B cell (primary cell): ENCODE data around the gene LRCOL1. TPM values are rescaled to one million over a fixed set of nuclear protein-coding genes. Genes with fewer than 3 reads are reported as not detected.

Experiments used
- ATAC-seq: fragments of 200-7000 bp; cut with Tn5 transposase; one replicate; pipeline ENCODE4 v1.10.0; 2021; ENCODE audit warnings: low read depth, mild to moderate bottlenecking, moderate number of reproducible peaks, moderate library complexity
- CTCF ChIA-PET: fragments of 350-600 bp; sonication (Branson Sonifier 250); formaldehyde crosslinking; loops from one replicate; lab custom pipeline; 2021; ENCODE audit warnings: antibody characterized with exemption, inconsistent platforms; lab: Charles Lee
- POLR2A ChIA-PET: fragments of 350-600 bp; sonication (Branson Sonifier 250); formaldehyde crosslinking; loops from one replicate; lab custom pipeline; 2021; ENCODE audit warnings: antibody characterized with exemption; lab: Charles Lee
- DNase-seq: peaks from one replicate; pipeline ENCODE4 v3.0.0; 2013
- H2AFZ ChIP-seq: 2 replicates; pipeline ENCODE4 v1.6.1; 2012; ENCODE audit warnings: mild to moderate bottlenecking, low read depth, low read length; ENCODE audit not compliant: insufficient read depth, poor library complexity, severe bottlenecking
- H3K27ac ChIP-seq, 2 donors: 1 replicate in 1 of 2; 2 replicates in 1 of 2; pipeline ENCODE4 v1.5.1; 2012 to 2013; ENCODE audit warnings: low read length in 2 of 2, mild to moderate bottlenecking in 2 of 2, moderate library complexity in 1 of 2
- H3K27me3 ChIP-seq, 4 experiments: fragments of 200-600 bp in 1 of 4; sonication (generic) in 1 of 4; replicated peaks in 1 of 4; 1 replicate in 2 of 4; 2 replicates in 2 of 4; pipeline versions ENCODE4 v1.6.1 to v1.7.0; 2013 to 2016; ENCODE audit warnings: low read length in 3 of 4, mild to moderate bottlenecking in 2 of 4, mixed read lengths in 1 of 4, moderate library complexity in 1 of 4; ENCODE audit not compliant: insufficient read depth in 4 of 4, control insufficient read depth in 3 of 4; ENCODE audit errors: control extremely low read depth in 1 of 4
- H3K36me3 ChIP-seq, 2 experiments: replicated peaks in 1 of 2; 1 replicate in 1 of 2; 2 replicates in 1 of 2; pipeline versions ENCODE4 v1.6.1 to v1.7.1; 2013; ENCODE audit warnings: low read length in 1 of 2; ENCODE audit not compliant: insufficient read depth in 2 of 2, control insufficient read depth in 1 of 2; ENCODE audit errors: control extremely low read depth in 1 of 2, extremely low read depth in 1 of 2
- H3K4me1 ChIP-seq, 2 donors: fragments of 200-600 bp in 1 of 2; sonication (generic) in 1 of 2; 1 replicate in 1 of 2; 2 replicates in 1 of 2; pipeline versions ENCODE4 v1.5.1 to v1.6.1; 2013 to 2017; ENCODE audit warnings: low read length in 2 of 2; ENCODE audit not compliant: control insufficient read depth in 2 of 2, insufficient read depth in 2 of 2
- H3K4me2 ChIP-seq: replicated peaks from 2 replicates; pipeline ENCODE3; 2012; ENCODE audit warnings: mild to moderate bottlenecking, low read depth, low read length; ENCODE audit not compliant: poor library complexity, severe bottlenecking
- H3K4me3 ChIP-seq, 5 experiments: fragments of 200-600 bp in 1 of 5; sonication (generic) in 1 of 5; 1 replicate in 3 of 5; 2 replicates in 2 of 5; pipeline versions ENCODE4 v1.5.1 to v1.7.0; 2011 to 2016; ENCODE audit warnings: low read length in 4 of 5, mild to moderate bottlenecking in 4 of 5, low read depth in 2 of 5, control low read depth in 1 of 5, moderate library complexity in 1 of 5; ENCODE audit not compliant: insufficient read depth in 1 of 5; ENCODE audit errors: control extremely low read depth in 1 of 5, extremely low read depth in 1 of 5
- H3K79me2 ChIP-seq: fragments of 200-600 bp; sonication (generic); one replicate; pipeline ENCODE4 v1.6.0; 2016; ENCODE audit warnings: low read length; ENCODE audit not compliant: control insufficient read depth, insufficient read depth
- H3K9ac ChIP-seq: fragments of 200-600 bp; sonication (generic); 2 replicates; pipeline ENCODE4 v1.6.1; 2017; ENCODE audit warnings: mild to moderate bottlenecking, low read length, moderate library complexity
- H3K9me3 ChIP-seq, 3 donors: one replicate each; pipeline versions ENCODE4 v1.6.1 to v1.7.1; 2013; ENCODE audit warnings: low read length in 2 of 3; ENCODE audit not compliant: control insufficient read depth in 2 of 3, insufficient read depth in 1 of 3; ENCODE audit errors: control extremely low read depth in 1 of 3
- H4K20me1 ChIP-seq: 2 replicates; pipeline ENCODE4 v1.6.0; 2012; ENCODE audit warnings: mild to moderate bottlenecking, low read length; ENCODE audit not compliant: insufficient read depth, control insufficient read depth, poor library complexity, severe bottlenecking
- H3K27ac Mint-ChIP-seq: one replicate; pipeline ENCODE4 v1.8.0; 2021; ENCODE audit warnings: mixed read lengths
- H3K27me3 Mint-ChIP-seq: one replicate; pipeline ENCODE4 v1.8.0; 2021; ENCODE audit warnings: mixed read lengths
- H3K4me1 Mint-ChIP-seq: one replicate; pipeline ENCODE4 v1.8.0; 2021; ENCODE audit warnings: mixed read lengths
- H3K4me3 Mint-ChIP-seq: one replicate; pipeline ENCODE4 v1.8.0; 2021; ENCODE audit warnings: mixed read lengths
- H3K9me3 Mint-ChIP-seq: one replicate; pipeline ENCODE4 v1.8.0; 2022; ENCODE audit warnings: mixed read lengths; ENCODE audit not compliant: insufficient read depth
- EZH2 ChIP-seq: IDR thresholded peaks from 2 replicates; pipeline ENCODE4 v1.6.1; 2012; ENCODE audit warnings: borderline replicate concordance, low read depth, mild to moderate bottlenecking, moderate library complexity, low read length; ENCODE audit not compliant: insufficient read depth, poor library complexity, severe bottlenecking
- WGBS: methylation state at CpG from one replicate; pipeline ENCODE4 v1.1.5; 2013; ENCODE audit warnings: missing lambda C conversion rate; ENCODE audit not compliant: insufficient coverage; 5-methylcytosine and 5-hydroxymethylcytosine counted together
- intact Hi-C: fragments of 100-400 bp; cut with micrococcal nuclease; formaldehyde crosslinking; loops from one replicate; pipeline ENCODE4 v1.10.0; 2022
- polyA plus RNA-seq: library from polyadenylated mRNA; depleted of rRNA; stranded (reverse); fragments of >200 nt; gene quantifications from 2 replicates; pipeline ENCODE4 v1.2.3, GENCODE V29; 2012
- total RNA-seq, 2 donors: library from RNA; stranded (reverse); fragments of 120-200 nt in 1 of 2; gene quantifications; 1 replicate in 1 of 2; 2 replicates in 1 of 2; pipeline versions ENCODE4 v1.2.3 to v1.2.4, GENCODE V29; 2013 to 2022
- TF ChIP-seq, protein P1 (sequence below): fragments of 200-600 bp; IDR thresholded peaks from one replicate; pipeline ENCODE4 v1.8.0; 2022; ENCODE audit warnings: antibody characterized with exemption, mild to moderate bottlenecking

Gene LRCOL1
- total and polyA plus RNA-seq, 2 donors (not counting 1 experiment from before 2014, with no cell fraction given) = not detected

DNA sequence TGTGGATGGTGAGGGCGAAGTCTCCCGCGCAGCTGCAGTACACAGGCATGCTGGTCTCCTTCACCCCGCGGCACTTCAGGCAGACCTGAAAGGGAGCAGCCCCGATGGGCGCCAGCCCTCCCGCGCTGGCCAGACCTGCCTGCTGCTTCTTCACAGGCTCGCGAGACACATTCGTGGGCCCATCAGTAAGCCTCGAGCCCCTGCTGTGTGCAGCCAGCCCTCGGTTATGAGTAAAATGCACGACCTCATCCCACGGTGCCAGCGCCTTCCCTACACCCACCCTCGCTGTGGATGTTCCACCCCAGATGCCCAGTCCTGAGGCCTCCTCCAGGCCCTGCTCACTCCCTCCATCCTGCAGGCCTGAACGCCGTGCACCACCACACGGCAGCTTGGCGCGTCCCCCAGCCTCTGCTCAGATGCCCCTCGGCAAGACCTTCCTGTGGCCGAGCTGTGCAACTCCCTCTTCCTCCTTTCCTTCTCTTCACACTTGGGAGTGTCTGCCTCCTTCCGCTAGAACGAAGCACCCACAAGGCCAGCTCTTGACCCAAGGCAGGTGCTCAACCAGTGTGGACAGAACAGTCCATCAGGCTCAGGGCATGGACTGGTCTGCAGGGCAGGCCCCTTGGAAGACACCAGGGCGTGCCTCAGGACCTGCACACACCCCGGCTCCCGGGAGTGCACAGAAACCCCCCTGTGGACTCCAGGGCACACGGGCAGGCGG lies 14.7 kb upstream of the LRCOL1 start:
- POLR2A ChIA-PET = no interaction called here
- ATAC-seq (no peak), DNase-seq (no peak)
- H3K79me2 ChIP-seq = no peaks in the 10 kb centered on the region
- no peak overlapping the region for H3K4me2 ChIP-seq
- no peaks in the 10 kb centered on the region for H3K4me1 ChIP-seq
- H4K20me1 ChIP-seq = no peaks in the 10 kb centered on the region
- H3K9me3 ChIP-seq = no peaks in the 10 kb centered on the region
- H2AFZ ChIP-seq = no peak overlapping the region
- no peak overlapping the region for H3K4me3 Mint-ChIP-seq
- H3K4me3 ChIP-seq = no peak overlapping the region
- CTCF ChIA-PET = interaction anchor here (1.2 kb wide), 1 partner anchor 10 kb away, joined by 4 read pairs; no protein-coding TSS in a partner anchor
- H3K27ac ChIP-seq = no peak overlapping the region
- H3K4me1 Mint-ChIP-seq = no peaks in the 10 kb centered on the region
- H3K27ac Mint-ChIP-seq = no peak overlapping the region
- H3K9me3 Mint-ChIP-seq = no peaks in the 10 kb centered on the region
- H3K9ac ChIP-seq = no peak overlapping the region
- H3K27me3 ChIP-seq = no peaks in the 10 kb centered on the region
- WGBS = 90% methylated on average over 32 of the region's 32 CpGs
- TF ChIP-seq, protein P1, sequence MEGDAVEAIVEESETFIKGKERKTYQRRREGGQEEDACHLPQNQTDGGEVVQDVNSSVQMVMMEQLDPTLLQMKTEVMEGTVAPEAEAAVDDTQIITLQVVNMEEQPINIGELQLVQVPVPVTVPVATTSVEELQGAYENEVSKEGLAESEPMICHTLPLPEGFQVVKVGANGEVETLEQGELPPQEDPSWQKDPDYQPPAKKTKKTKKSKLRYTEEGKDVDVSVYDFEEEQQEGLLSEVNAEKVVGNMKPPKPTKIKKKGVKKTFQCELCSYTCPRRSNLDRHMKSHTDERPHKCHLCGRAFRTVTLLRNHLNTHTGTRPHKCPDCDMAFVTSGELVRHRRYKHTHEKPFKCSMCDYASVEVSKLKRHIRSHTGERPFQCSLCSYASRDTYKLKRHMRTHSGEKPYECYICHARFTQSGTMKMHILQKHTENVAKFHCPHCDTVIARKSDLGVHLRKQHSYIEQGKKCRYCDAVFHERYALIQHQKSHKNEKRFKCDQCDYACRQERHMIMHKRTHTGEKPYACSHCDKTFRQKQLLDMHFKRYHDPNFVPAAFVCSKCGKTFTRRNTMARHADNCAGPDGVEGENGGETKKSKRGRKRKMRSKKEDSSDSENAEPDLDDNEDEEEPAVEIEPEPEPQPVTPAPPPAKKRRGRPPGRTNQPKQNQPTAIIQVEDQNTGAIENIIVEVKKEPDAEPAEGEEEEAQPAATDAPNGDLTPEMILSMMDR = no peak
- TF ChIP-seq EZH2 = no peak
- peaks cover 0 to 3% of the 10 kb centered on the region in 2 experiments for H3K36me3 ChIP-seq
- peaks cover 3% of the 10 kb centered on the region for H3K27me3 Mint-ChIP-seq
- intact Hi-C loops = no loop called here

DNA sequence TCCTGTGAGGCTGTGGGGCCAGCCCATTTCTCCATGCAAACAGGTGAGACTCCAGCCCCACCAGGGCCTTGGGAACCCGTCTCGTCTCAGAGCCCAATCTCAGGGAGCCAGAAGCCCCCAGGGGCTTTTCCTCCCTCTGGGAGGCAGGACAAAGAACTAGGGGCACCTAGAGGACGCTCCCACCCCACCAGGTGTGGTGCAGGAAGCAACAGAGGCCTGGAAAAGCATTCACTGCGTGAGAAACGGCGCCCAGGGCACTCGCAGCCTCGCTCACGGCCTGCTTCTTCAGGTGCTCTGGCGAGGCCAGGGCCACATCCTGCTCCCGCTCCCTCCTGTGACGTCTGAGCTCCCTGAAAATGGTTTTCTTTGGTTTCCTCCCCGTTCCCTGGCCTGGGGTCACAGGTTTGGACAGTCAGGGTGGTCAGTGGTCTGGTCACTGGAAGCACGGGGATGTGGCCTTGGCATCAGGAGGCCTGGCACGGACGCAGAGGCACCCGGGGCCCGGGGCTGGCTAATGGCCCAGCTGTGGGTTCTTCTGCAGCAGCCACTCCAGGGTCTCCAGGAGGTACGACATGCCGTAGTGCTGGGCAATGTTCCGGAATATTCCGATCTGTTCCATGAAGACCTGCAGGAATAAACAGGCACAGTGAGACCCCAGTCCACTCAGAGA lies 13.9 kb upstream of the LRCOL1 start:
- H3K9me3 Mint-ChIP-seq = no peaks in the 10 kb centered on the region
- Histone ChIP-seq H3K36me3 (peaks cover 0 to 3% of the 10 kb centered on the region in 2 experiments), H3K4me3 (no peak overlapping the region), H3K79me2 (no peaks in the 10 kb centered on the region), H3K27ac (no peak overlapping the region), H2AFZ (no peak overlapping the region), H3K27me3 (peaks cover 0 to 4% (median 0%) of the 10 kb centered on the region in 4 experiments), H3K4me2 (no peak overlapping the region), H3K9ac (no peak overlapping the region), H3K9me3 (no peaks in the 10 kb centered on the region), H4K20me1 (no peaks in the 10 kb centered on the region), H3K4me1 (no peaks in the 10 kb centered on the region)
- H3K27ac Mint-ChIP-seq = no peak overlapping the region
- H3K4me1 Mint-ChIP-seq = no peaks in the 10 kb centered on the region
- WGBS = 98% methylated on average over 22 of the region's 22 CpGs
- POLR2A ChIA-PET = no interaction called here
- CTCF ChIA-PET = no interaction called here
- TF ChIP-seq, protein P1 = no peak
- intact Hi-C loops = no loop called here
- no peak for ATAC-seq
- H3K4me3 Mint-ChIP-seq = no peak overlapping the region
- DNase-seq = no peak
- H3K27me3 Mint-ChIP-seq = peaks cover 3% of the 10 kb centered on the region
